Measurements from ENCODE around the gene TNIK.

DNA sequence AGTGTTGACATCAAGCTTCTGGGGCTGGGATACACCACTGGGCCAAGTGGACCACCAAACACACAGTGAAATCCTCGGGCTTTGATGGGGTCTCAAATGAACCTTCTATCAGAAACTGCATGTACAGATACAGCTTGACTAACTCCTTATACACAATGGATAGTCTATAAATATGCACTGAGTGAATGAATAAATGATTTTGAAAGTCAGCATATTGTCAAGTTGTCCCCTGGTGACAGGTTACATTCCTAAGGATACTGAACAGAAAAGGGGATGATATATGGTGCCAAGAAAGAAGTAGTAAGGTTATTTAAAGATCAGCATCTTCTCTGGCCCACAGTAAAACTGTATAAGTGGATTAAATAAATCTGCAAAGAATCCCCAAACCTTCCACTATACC is 274.2 kb downstream of the TNIK start:
- no peak for TF ChIP-seq CTCF (IDR thresholded peaks at IDR 0.05; ENCODE audit: low read depth, low read length)
- no peak for TF ChIP-seq EZH2phosphoT487 (IDR thresholded peaks at IDR 0.05; ENCODE audit: low read depth)
